DND-41 (cell line): ENCODE data around the gene MR1.
A peak's percentile ranks its signal among the peaks of the same experiment; 100 is the strongest.

Experiments
- ATAC-seq: fragments of 200-7000 bp; cut with Tn5 transposase; 3 replicates; pipeline ENCODE4 v1.9.1; 2021; ENCODE audit warnings: low read depth; ENCODE audit not compliant: insufficient read depth
- DNase-seq: peaks from one replicate; pipeline ENCODE4 v3.0.0-alpha.2; 2020
- H2AFZ ChIP-seq: 2 replicates; pipeline ENCODE4 v1.6.0; 2012; ENCODE audit warnings: low read depth, low read length
- H3K27ac ChIP-seq: 2 replicates; pipeline ENCODE4 v1.5.1; 2012; ENCODE audit warnings: low read length, inconsistent platforms
- H3K27me3 ChIP-seq: fragments of 200-600 bp; sonication (generic); 2 replicates; pipeline ENCODE4 v1.6.0; 2012; ENCODE audit warnings: low read length, mild to moderate bottlenecking, inconsistent platforms; ENCODE audit not compliant: insufficient read depth, poor library complexity
- H3K36me3 ChIP-seq: 2 replicates; pipeline ENCODE4 v1.5.1; 2012; ENCODE audit warnings: low read length, inconsistent platforms; ENCODE audit not compliant: insufficient read depth
- H3K4me1 ChIP-seq: 2 replicates; pipeline ENCODE4 v1.5.1; 2012; ENCODE audit warnings: mild to moderate bottlenecking, low read length; ENCODE audit not compliant: insufficient read depth
- H3K4me2 ChIP-seq: 2 replicates; pipeline ENCODE4 v1.6.0; 2012; ENCODE audit warnings: mild to moderate bottlenecking, moderate library complexity, low read length, inconsistent platforms; ENCODE audit not compliant: insufficient read depth
- H3K4me3 ChIP-seq, 2 experiments: fragments of 200-600 bp in 1 of 2; shearing (Covaris generic) in 1 of 2; 2 replicates each; pipeline ENCODE4 v1.5.1; 2012 to 2016; ENCODE audit warnings: inconsistent platforms in 2 of 2, low read length in 2 of 2, mild to moderate bottlenecking in 2 of 2, low read depth in 1 of 2, moderate library complexity in 1 of 2
- H3K79me2 ChIP-seq: 2 replicates; pipeline ENCODE4 v1.6.0; 2012; ENCODE audit warnings: low read length, inconsistent platforms; ENCODE audit not compliant: insufficient read depth
- H3K9ac ChIP-seq: 2 replicates; pipeline ENCODE4 v1.6.0; 2012; ENCODE audit warnings: low read depth, mild to moderate bottlenecking, inconsistent platforms, low read length, moderate library complexity
- H3K9me3 ChIP-seq: 2 replicates; pipeline ENCODE4 v1.5.1; 2012; ENCODE audit warnings: low read length, moderate library complexity, mild to moderate bottlenecking, inconsistent platforms; ENCODE audit not compliant: insufficient read depth, severe bottlenecking
- H4K20me1 ChIP-seq: 2 replicates; pipeline ENCODE4 v1.6.0; 2012; ENCODE audit warnings: low read length; ENCODE audit not compliant: insufficient read depth
- EZH2 ChIP-seq: IDR thresholded peaks from 3 replicates; pipeline ENCODE4 v1.6.1; 2012; ENCODE audit warnings: borderline replicate concordance, low read depth, mild to moderate bottlenecking, moderate library complexity, low read length, inconsistent platforms; ENCODE audit not compliant: severe bottlenecking
- TF ChIP-seq, protein P1 (sequence below): IDR thresholded peaks from 2 replicates; pipeline ENCODE4 v1.5.1; 2012; ENCODE audit warnings: borderline replicate concordance, low read length, moderate library complexity, mild to moderate bottlenecking; ENCODE audit not compliant: poor library complexity, severe bottlenecking; ENCODE audit errors: extremely low read depth

Gene MR1

DNA sequence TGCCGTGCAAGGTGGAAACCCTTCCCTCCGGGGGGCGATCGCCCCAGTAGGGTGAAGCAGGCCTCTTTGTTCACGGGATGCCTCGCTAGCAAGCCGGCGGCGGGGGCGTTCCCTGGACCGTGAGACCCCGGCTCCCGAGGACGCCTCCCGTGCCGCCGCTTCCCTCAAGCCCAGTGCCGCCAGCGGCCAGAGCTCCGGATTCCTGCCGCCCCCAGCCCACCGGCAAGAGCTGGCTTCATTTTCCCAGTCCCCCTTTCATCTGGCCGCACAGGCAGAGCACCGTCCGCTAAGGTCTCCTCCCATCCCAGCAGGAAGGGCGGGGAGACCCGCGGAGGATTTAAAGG, 71.0 kb downstream of the MR1 start:
- Histone ChIP-seq H3K4me1 (peaks cover 62% of the 10 kb centered on the region), H3K27me3 (peaks cover 8% of the 10 kb centered on the region), H3K27ac (peak overlapping the region; percentile 78), H3K36me3 (no peaks in the 10 kb centered on the region), H3K9me3 (no peaks in the 10 kb centered on the region), H4K20me1 (no peaks in the 10 kb centered on the region), H2AFZ (peak overlapping the region; percentile 85), H3K4me2 (peak overlapping the region; percentile 64), H3K4me3 (peak overlapping the region; percentile 50 to 76; a peak in 3 of 4 replicates), H3K79me2 (peaks cover 7% of the 10 kb centered on the region), H3K9ac (peak overlapping the region; percentile 95)
- no peak for TF ChIP-seq EZH2
- TF ChIP-seq, protein P1, sequence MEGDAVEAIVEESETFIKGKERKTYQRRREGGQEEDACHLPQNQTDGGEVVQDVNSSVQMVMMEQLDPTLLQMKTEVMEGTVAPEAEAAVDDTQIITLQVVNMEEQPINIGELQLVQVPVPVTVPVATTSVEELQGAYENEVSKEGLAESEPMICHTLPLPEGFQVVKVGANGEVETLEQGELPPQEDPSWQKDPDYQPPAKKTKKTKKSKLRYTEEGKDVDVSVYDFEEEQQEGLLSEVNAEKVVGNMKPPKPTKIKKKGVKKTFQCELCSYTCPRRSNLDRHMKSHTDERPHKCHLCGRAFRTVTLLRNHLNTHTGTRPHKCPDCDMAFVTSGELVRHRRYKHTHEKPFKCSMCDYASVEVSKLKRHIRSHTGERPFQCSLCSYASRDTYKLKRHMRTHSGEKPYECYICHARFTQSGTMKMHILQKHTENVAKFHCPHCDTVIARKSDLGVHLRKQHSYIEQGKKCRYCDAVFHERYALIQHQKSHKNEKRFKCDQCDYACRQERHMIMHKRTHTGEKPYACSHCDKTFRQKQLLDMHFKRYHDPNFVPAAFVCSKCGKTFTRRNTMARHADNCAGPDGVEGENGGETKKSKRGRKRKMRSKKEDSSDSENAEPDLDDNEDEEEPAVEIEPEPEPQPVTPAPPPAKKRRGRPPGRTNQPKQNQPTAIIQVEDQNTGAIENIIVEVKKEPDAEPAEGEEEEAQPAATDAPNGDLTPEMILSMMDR, result no peak
- ATAC-seq, result peak; percentile 57
- DNase-seq, result peak; percentile 72

DNA sequence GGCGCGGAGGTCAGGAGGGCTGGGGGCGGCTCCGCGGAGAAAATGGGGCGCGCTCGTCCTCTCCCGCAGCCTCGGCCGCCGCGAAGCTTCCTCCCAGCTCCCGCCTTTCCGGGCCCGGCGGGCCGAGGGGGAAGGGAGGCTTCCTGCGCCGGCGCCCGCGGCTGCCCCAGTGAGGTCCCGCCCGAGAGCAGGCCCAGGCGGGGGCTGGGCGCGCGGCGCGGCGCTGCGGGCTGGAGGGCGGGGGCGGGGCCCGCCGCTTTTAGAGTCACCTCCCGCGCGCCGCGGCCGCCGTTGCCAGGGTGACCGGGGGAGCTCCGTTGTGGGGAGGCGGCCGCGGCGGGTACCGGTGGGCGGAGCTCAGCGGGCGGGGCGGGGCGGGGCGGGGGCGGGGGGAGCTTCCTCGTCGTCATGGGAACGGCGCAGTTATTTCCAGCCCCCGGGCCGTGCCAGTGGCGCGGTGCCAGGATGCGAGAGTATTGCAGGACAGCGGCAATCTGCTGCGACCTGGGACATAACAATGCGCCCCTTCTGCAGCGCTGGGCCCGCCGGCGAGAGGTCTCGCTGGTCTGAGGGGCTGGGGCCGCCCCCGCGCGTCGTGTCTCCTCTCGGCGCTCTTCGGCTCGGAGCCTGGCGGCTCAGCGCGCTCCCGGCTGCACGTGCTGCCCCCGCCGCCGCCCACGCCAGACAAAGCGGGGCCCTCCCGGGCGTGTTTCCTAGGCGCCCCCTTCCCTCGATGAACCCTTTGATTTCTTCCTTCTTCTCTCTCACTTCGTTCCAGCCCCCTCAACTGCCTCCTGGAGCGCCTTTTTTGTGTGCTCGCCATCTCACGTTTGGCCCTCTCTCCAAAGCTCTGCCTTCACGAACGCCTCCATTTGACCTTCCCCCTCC, 71.6 kb downstream of the MR1 start:
- Histone ChIP-seq H3K36me3 (no peaks in the 10 kb centered on the region), H3K27ac (peak overlapping the region; percentile 78), H3K79me2 (peaks cover 7% of the 10 kb centered on the region), H2AFZ (peak overlapping the region; percentile 85), H4K20me1 (no peaks in the 10 kb centered on the region), H3K4me1 (peaks cover 56% of the 10 kb centered on the region), H3K27me3 (peaks cover 8% of the 10 kb centered on the region), H3K9me3 (no peaks in the 10 kb centered on the region), H3K4me2 (peak overlapping the region; percentile 93), H3K4me3 (peak overlapping the region; percentile 50 to 76; a peak in 3 of 4 replicates), H3K9ac (peak overlapping the region; percentile 95)
- peak; percentile 95 for DNase-seq
- TF ChIP-seq EZH2, result no peak
- TF ChIP-seq, protein P1, result no peak
- peak; percentile 82 for ATAC-seq

DNA sequence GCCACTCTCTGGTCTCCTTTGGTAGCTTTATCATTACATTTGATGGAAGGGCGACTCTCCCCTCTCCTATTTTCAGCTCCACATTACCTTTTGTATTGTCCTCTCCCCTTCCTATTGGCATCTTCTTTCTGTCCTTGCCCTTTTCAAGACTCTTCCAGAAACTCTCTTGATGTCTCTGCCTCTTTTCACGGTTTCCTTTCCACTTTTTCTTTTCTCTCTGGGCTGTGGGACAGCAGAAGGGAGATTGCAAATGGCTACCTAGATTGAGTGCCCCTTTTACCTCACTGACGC, 72.2 kb downstream of the MR1 start:
- Histone ChIP-seq H3K27me3 (peaks cover 8% of the 10 kb centered on the region), H3K36me3 (no peaks in the 10 kb centered on the region), H3K27ac (no peak overlapping the region), H2AFZ (peak overlapping the region; percentile 56), H3K9me3 (no peaks in the 10 kb centered on the region), H3K9ac (peak overlapping the region; percentile 42), H3K4me2 (peak overlapping the region; percentile 93), H4K20me1 (no peaks in the 10 kb centered on the region), H3K79me2 (peaks cover 7% of the 10 kb centered on the region), H3K4me1 (peaks cover 50% of the 10 kb centered on the region), H3K4me3 (peak overlapping the region in 1 of 2 experiments; percentile 62; a peak in 2 of 4 replicates)
- TF ChIP-seq EZH2, result no peak
- TF ChIP-seq, protein P1, result no peak
- ATAC-seq (no peak), DNase-seq (no peak)
